Spleen (tissue), 7 donors: ENCODE measurements around the gene SOX13.

Source experiments
- POLR2A ChIP-seq, 3 donors: fragments of 450-650 bp; IDR thresholded peaks; one replicate each; pipeline ENCODE4 v1.5.1; 2017; ENCODE audit warnings: antibody characterized with exemption in 3 of 3, mild to moderate bottlenecking in 1 of 3
- POLR2AphosphoS5 ChIP-seq, 3 donors: sonication (generic); formaldehyde crosslinking; IDR thresholded peaks; one replicate each; pipeline ENCODE4 v1.5.1; 2017; ENCODE audit warnings: antibody characterized with exemption in 3 of 3
- TF ChIP-seq, protein P1 (sequence below), 11 experiments: fragments of 200-600 bp in 7 of 11; fragments of 450-650 bp in 4 of 11; sonication (generic) in 4 of 11; IDR thresholded peaks in 8 of 11; conservative IDR thresholded peaks in 3 of 11; 1 replicate in 7 of 11; 2 replicates in 4 of 11; pipeline versions ENCODE4 v1.4.0 to v1.8.0; 2016 to 2021; ENCODE audit warnings: antibody characterized with exemption in 11 of 11, inconsistent platforms in 4 of 11, mild to moderate bottlenecking in 1 of 11
- donor health status: DM: no; HTN: no; CAD: no; lungs with moderate emphysema.
- donor health status: DM: no; HTN: no; CAD: no.
- donor health status: DM: no; HTN: no; CAD: no.

DNA sequence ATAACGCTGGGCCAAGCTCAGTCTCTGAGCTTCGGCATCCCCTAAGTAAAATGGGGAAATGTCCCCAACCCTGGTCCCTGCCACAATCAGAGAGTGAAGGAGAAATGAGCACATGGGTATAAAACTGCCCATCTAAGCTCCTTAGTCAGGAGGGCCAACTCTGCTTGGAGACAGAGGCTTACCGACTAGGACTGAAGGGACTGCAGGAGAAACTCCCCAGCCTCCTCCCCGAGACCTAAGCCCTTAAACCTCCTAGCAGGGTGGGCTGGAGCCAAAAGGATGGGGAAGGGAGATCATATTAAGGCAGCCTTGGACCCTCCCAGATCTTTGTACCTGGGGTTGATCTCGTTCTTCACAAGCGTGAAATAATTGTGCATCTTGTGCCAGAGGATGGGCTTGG lies 73.4 kb downstream of the SOX13 start:
- no peak for TF ChIP-seq POLR2AphosphoS5 (IDR thresholded peaks at IDR 0.05)
- TF ChIP-seq POLR2A (IDR thresholded peaks at IDR 0.05): no peak
- TF ChIP-seq, protein P1, sequence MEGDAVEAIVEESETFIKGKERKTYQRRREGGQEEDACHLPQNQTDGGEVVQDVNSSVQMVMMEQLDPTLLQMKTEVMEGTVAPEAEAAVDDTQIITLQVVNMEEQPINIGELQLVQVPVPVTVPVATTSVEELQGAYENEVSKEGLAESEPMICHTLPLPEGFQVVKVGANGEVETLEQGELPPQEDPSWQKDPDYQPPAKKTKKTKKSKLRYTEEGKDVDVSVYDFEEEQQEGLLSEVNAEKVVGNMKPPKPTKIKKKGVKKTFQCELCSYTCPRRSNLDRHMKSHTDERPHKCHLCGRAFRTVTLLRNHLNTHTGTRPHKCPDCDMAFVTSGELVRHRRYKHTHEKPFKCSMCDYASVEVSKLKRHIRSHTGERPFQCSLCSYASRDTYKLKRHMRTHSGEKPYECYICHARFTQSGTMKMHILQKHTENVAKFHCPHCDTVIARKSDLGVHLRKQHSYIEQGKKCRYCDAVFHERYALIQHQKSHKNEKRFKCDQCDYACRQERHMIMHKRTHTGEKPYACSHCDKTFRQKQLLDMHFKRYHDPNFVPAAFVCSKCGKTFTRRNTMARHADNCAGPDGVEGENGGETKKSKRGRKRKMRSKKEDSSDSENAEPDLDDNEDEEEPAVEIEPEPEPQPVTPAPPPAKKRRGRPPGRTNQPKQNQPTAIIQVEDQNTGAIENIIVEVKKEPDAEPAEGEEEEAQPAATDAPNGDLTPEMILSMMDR (IDR thresholded peaks at IDR 0.05 in 8 of 11, conservative IDR thresholded peaks at IDR 0.05 in 3 of 11): no peak
